HepG2 (cell line): ENCODE data around the gene FALEC. TPM values are rescaled to one million over a fixed set of nuclear protein-coding genes. Genes with fewer than 3 reads are reported as not detected.

Source experiments
- ARID3A ChIP-seq: IDR thresholded peaks from 2 replicates; pipeline ENCODE4 v1.6.1; 2012; ENCODE audit warnings: low read depth, low read length, improper control_type of control experiment
- BCL3 ChIP-seq: sonication (generic); formaldehyde crosslinking; IDR thresholded peaks from 2 replicates; pipeline ENCODE4 v1.5.1; 2020; ENCODE audit warnings: mild to moderate bottlenecking, missing genetic modification reagents, moderate library complexity
- CBFB ChIP-seq: sonication (generic); formaldehyde crosslinking; IDR thresholded peaks from 2 replicates; pipeline ENCODE4 v1.4.0; 2020; ENCODE audit warnings: missing genetic modification reagents
- GRHL1 ChIP-seq: sonication (generic); formaldehyde crosslinking; conservative IDR thresholded peaks from 2 replicates; pipeline ENCODE4 v1.8.0; 2022; ENCODE audit warnings: missing genetic modification reagents
- MAFF ChIP-seq: IDR thresholded peaks from 2 replicates; pipeline ENCODE4 v1.6.1; 2011; ENCODE audit warnings: low read depth, low read length, improper control_type of control experiment
- NFKB2 ChIP-seq: sonication (generic); formaldehyde crosslinking; IDR thresholded peaks from 2 replicates; pipeline ENCODE4 v1.4.0; 2020; ENCODE audit warnings: missing genetic modification reagents, borderline replicate concordance
- NFYB ChIP-seq: sonication (generic); formaldehyde crosslinking; IDR thresholded peaks from 2 replicates; pipeline ENCODE4 v1.4.0; 2020; ENCODE audit warnings: missing genetic modification reagents
- SKI ChIP-seq: fragments of 450-650 bp; IDR thresholded peaks from one replicate; pipeline ENCODE4 v1.6.1; 2018; ENCODE audit warnings: mild to moderate bottlenecking; ENCODE audit not compliant: partially characterized antibody
- TERF1 ChIP-seq: sonication (generic); formaldehyde crosslinking; IDR thresholded peaks from 2 replicates; pipeline ENCODE4 v1.8.0; 2022; ENCODE audit warnings: mild to moderate bottlenecking, missing genetic modification reagents, moderate library complexity
- TOPORS ChIP-seq: sonication (generic); formaldehyde crosslinking; IDR thresholded peaks from 2 replicates; pipeline ENCODE4 v1.8.0; 2023; ENCODE audit warnings: mild to moderate bottlenecking, missing genetic modification reagents
- ZBTB42 ChIP-seq: sonication (generic); formaldehyde crosslinking; IDR thresholded peaks from 2 replicates; pipeline ENCODE4 v1.5.0; 2020; ENCODE audit warnings: mild to moderate bottlenecking, missing genetic modification reagents
- ZNF180 ChIP-seq: sonication (generic); formaldehyde crosslinking; IDR thresholded peaks from 2 replicates; pipeline ENCODE4 v1.4.0; 2020; ENCODE audit warnings: low read depth, missing genetic modification reagents, borderline replicate concordance
- ZNF317 ChIP-seq: sonication (generic); formaldehyde crosslinking; IDR thresholded peaks from 2 replicates; pipeline ENCODE4 v1.5.0; 2020; ENCODE audit warnings: mild to moderate bottlenecking, missing genetic modification reagents
- ZNF354B ChIP-seq: sonication (generic); formaldehyde crosslinking; IDR thresholded peaks from 2 replicates; pipeline ENCODE4 v1.8.0; 2022; ENCODE audit warnings: mild to moderate bottlenecking, missing genetic modification reagents
- ZNF512 ChIP-seq: sonication (generic); formaldehyde crosslinking; IDR thresholded peaks from 2 replicates; pipeline ENCODE4 v1.4.0; 2020; ENCODE audit warnings: mild to moderate bottlenecking, missing genetic modification reagents
- ZNF672 ChIP-seq: sonication (generic); formaldehyde crosslinking; IDR thresholded peaks from 2 replicates; pipeline ENCODE4 v1.8.1; 2022; ENCODE audit warnings: missing genetic modification reagents
- ZNF710 ChIP-seq: sonication (generic); formaldehyde crosslinking; IDR thresholded peaks from 2 replicates; pipeline ENCODE4 v1.5.0; 2020; ENCODE audit warnings: mild to moderate bottlenecking, missing genetic modification reagents, borderline replicate concordance
- ZNF737 ChIP-seq: sonication (generic); formaldehyde crosslinking; IDR thresholded peaks from 2 replicates; pipeline ENCODE4 v1.5.0; 2020; ENCODE audit warnings: missing genetic modification reagents, mild to moderate bottlenecking, borderline replicate concordance
- ZNF761 ChIP-seq: sonication (generic); formaldehyde crosslinking; conservative IDR thresholded peaks from 2 replicates; pipeline ENCODE4 v1.4.0; 2020; ENCODE audit warnings: mild to moderate bottlenecking, missing genetic modification reagents
- ZNF772 ChIP-seq: sonication (generic); formaldehyde crosslinking; IDR thresholded peaks from 2 replicates; pipeline ENCODE4 v1.5.0; 2020; ENCODE audit warnings: mild to moderate bottlenecking, missing genetic modification reagents
- polyA plus RNA-seq, 8 experiments: library from polyadenylated mRNA; depleted of rRNA in 3 of 8; stranded (reverse) in 7 of 8; unstranded in 1 of 8; fragments of >200 nt; fragmentation: Illumina TruSeq in 4 of 8; extraction: Trizol in 4 of 8; gene quantifications; 2 replicates each; pipeline versions ENCODE4 v1.2.1 to v1.2.3, GENCODE V29; 2011 to 2016; ENCODE audit warnings: low read depth in 4 of 8, missing spikeins in 1 of 8, mixed read lengths in 1 of 8; ENCODE audit not compliant: insufficient read depth in 1 of 8
- total RNA-seq, 5 experiments: library from RNA; depleted of rRNA; stranded (reverse); fragments of >200 nt; fragmentation: Illumina TruSeq; extraction: Trizol; gene quantifications; 2 replicates each; pipeline ENCODE4 v1.2.3, GENCODE V29; 2016; ENCODE audit warnings: low read depth in 1 of 5

Gene FALEC
- total and polyA plus RNA-seq, 2 of the 13 experiments (the other 11 are each of a cell fraction or from before 2014, with no cell fraction given) = 0.33 to 0.71 TPM

- no peak for TF ChIP-seq TERF1 (CRISPR knock-in tag)
- no peak for TF ChIP-seq BCL3 (CRISPR knock-in tag)
- TF ChIP-seq TOPORS = no peak
- TF ChIP-seq ZNF317 (CRISPR knock-in tag) = no peak
- no peak for TF ChIP-seq ZBTB42 (CRISPR knock-in tag)
- no peak; the same call in 1 of the 2 replicates for TF ChIP-seq ZNF772
- no peak for TF ChIP-seq ZNF180 (CRISPR knock-in tag)
- no peak for TF ChIP-seq NFKB2
- TF ChIP-seq ARID3A = no peak
- TF ChIP-seq ZNF354B (CRISPR knock-in tag) = no peak
- TF ChIP-seq CBFB = no peak
- no peak for TF ChIP-seq ZNF672 (CRISPR knock-in tag)
- TF ChIP-seq ZNF512 = no peak
- no peak for TF ChIP-seq ZNF737
- no peak for TF ChIP-seq ZNF710 (CRISPR knock-in tag)
- no peak for TF ChIP-seq ZNF761 (CRISPR knock-in tag)
- no peak for TF ChIP-seq SKI
- TF ChIP-seq MAFF = no peak
- TF ChIP-seq GRHL1 (CRISPR knock-in tag) = no peak
- no peak for TF ChIP-seq NFYB (CRISPR knock-in tag)
Measured at GRCh38 chr1:150567717-150568593, 52.4 kb downstream of the FALEC start (continued).
